GM21576 (cell line): ENCODE measurements around the gene CDHR2.
"Not testable (repeated sequence)": the region's sequence is repeated elsewhere in the genome, so short reads cannot be mapped to it uniquely, and the experiment has no call there.

Experiments
- ATAC-seq: cut with Tn5 transposase; IDR thresholded peaks from one replicate; pipeline ENCODE4 v1.9.1; 2021; ENCODE audit warnings: mild to moderate bottlenecking, moderate library complexity; ENCODE audit not compliant: unreplicated experiment

CDHR2 gene

GRCh38 chr5:176592573-176592972 is 43.4 kb downstream of the CDHR2 start:
- ATAC-seq: no peak

GRCh38 chr5:176593273-176593869 is 44.2 kb downstream of the CDHR2 start:
- no peak for ATAC-seq

GRCh38 chr5:176594554-176594953 is 45.4 kb downstream of the CDHR2 start:
- ATAC-seq: no peak

GRCh38 chr5:176595386-176595943 is 46.3 kb downstream of the CDHR2 start:
- ATAC-seq: no peak

GRCh38 chr5:176596069-176596644 is 47.0 kb downstream of the CDHR2 start:
- ATAC-seq: no peak

GRCh38 chr5:176596689-176597416 is 47.7 kb downstream of the CDHR2 start:
- ATAC-seq: peak; percentile 63

- no peak for ATAC-seq
Measured at GRCh38 chr5:176597417-176598389, 48.6 kb downstream of the CDHR2 start.

GRCh38 chr5:176599749-176600430 is 50.7 kb downstream of the CDHR2 start:
- ATAC-seq: not testable (repeated sequence)

GRCh38 chr5:176601901-176602482 is 52.9 kb downstream of the CDHR2 start:
- no peak for ATAC-seq

- ATAC-seq: no peak
Measured at GRCh38 chr5:176603091-176603490, 53.9 kb downstream of the CDHR2 start.

- ATAC-seq: no peak
Measured at GRCh38 chr5:176606032-176606431, 56.9 kb downstream of the CDHR2 start.

- ATAC-seq: no peak
Measured at GRCh38 chr5:176606875-176607274, 57.7 kb downstream of the CDHR2 start.

GRCh38 chr5:176608142-176608705 is 59.1 kb downstream of the CDHR2 start:
- no peak for ATAC-seq

- ATAC-seq: peak; percentile 10
Measured at GRCh38 chr5:176608937-176609723, 60.0 kb downstream of the CDHR2 start.

- peak; percentile 66 for ATAC-seq
Measured at GRCh38 chr5:176609724-176610434, 60.7 kb downstream of the CDHR2 start, which contains the start of gene GPRIN1. Gene GPRIN1 (minus strand): TSS chr5:176610156. CDS start chr5:176599834, 10,322 bp downstream.

- peak; percentile 12 for ATAC-seq
Measured at GRCh38 chr5:176610435-176610773, 61.3 kb downstream of the CDHR2 start.

- no peak for ATAC-seq
Measured at GRCh38 chr5:176611435-176611834, 62.3 kb downstream of the CDHR2 start.

GRCh38 chr5:176612008-176612407 is 62.9 kb downstream of the CDHR2 start:
- no peak for ATAC-seq
